ENCODE results near the gene ITGA2B. TPM values are rescaled to one million over a fixed set of nuclear protein-coding genes. Genes with fewer than 3 reads are reported as not detected.
"Not testable (repeated sequence)": the region's sequence is repeated elsewhere in the genome, so short reads cannot be mapped to it uniquely, and the experiment has no call there.

Gene ITGA2B
- total and polyA plus RNA-seq, 9 donors = 0.60 to 5.2 (median 2.2) TPM

GRCh38 chr17:44372036-44372435 is 17.4 kb downstream of the ITGA2B start:
- Histone ChIP-seq H3K36me3 (no peaks in the 10 kb centered on the region), H3K4me3 (no peak overlapping the region), H3K9me3 (no peaks in the 10 kb centered on the region), H3K27ac (no peak overlapping the region), H3K27me3 (no peaks in the 10 kb centered on the region), H3K4me1 (ENCODE audit: insufficient read depth) (no peaks in the 10 kb centered on the region)
- WGBS, 3 donors = 41 to 43% (median 43%) methylated on average over 10 of the region's 10 CpGs
- TF ChIP-seq CTCF (IDR thresholded peaks at IDR 0.05) = no peak
- no peak for TF ChIP-seq POLR2A (IDR thresholded peaks at IDR 0.05)
- TF ChIP-seq EP300 (IDR thresholded peaks at IDR 0.05) = no peak
- no peak for DNase-seq
- intact Hi-C loops (cut with DNase I) = no loop called here

- WGBS, 3 donors = 36 to 50% (median 37%) methylated on average over 17 of the region's 17 CpGs
- H3K4me1 ChIP-seq (ENCODE audit: insufficient read depth); DNase-seq; H3K9me3 ChIP-seq; H3K4me3 ChIP-seq; H3K27ac ChIP-seq; intact Hi-C loops (cut with DNase I); H3K36me3 ChIP-seq; H3K27me3 ChIP-seq: not testable (repeated sequence)
Observed at GRCh38 chr17:44369414-44370023, 19.9 kb downstream of the ITGA2B start.

- 90 to 93% (median 91%) methylated on average over 33 to 42 of the region's 42 CpGs for WGBS, 3 donors
Observed at GRCh38 chr17:44368391-44369243, 20.8 kb downstream of the ITGA2B start.

GRCh38 chr17:44367231-44367979 is 22.0 kb downstream of the ITGA2B start:
- no peaks in the 10 kb centered on the region for H3K4me1 ChIP-seq (ENCODE audit: insufficient read depth)
- 54 to 62% (median 54%) methylated on average over 7 of the region's 7 CpGs for WGBS, 3 donors
- TF ChIP-seq POLR2A (IDR thresholded peaks at IDR 0.05) (no peak), EP300 (IDR thresholded peaks at IDR 0.05) (no peak), CTCF (IDR thresholded peaks at IDR 0.05) (no peak)
- H3K9me3 ChIP-seq = no peaks in the 10 kb centered on the region
- no peak for DNase-seq
- no peaks in the 10 kb centered on the region for H3K36me3 ChIP-seq
- H3K27ac ChIP-seq = no peak overlapping the region
- intact Hi-C loops (cut with DNase I) = no loop called here
- H3K27me3 ChIP-seq = no peaks in the 10 kb centered on the region
- no peak overlapping the region for H3K4me3 ChIP-seq

More at GRCh38 chr17:44368391-44369243, 20.8 kb downstream of the ITGA2B start:
- H3K36me3 ChIP-seq; H3K27ac ChIP-seq; H3K4me3 ChIP-seq; H3K4me1 ChIP-seq (ENCODE audit: insufficient read depth); intact Hi-C loops (cut with DNase I); H3K9me3 ChIP-seq; H3K27me3 ChIP-seq; DNase-seq: not testable (repeated sequence)

- H3K9me3 ChIP-seq; H3K4me3 ChIP-seq; H3K27ac ChIP-seq; H3K4me1 ChIP-seq (ENCODE audit: insufficient read depth); H3K36me3 ChIP-seq; DNase-seq; H3K27me3 ChIP-seq; intact Hi-C loops (cut with DNase I): not testable (repeated sequence)
- WGBS, 3 donors = 81 to 88% (median 88%) methylated on average over 5 of the region's 5 CpGs
Observed at GRCh38 chr17:44365051-44365450, 24.4 kb downstream of the ITGA2B start.
